AG09309 (cell line): Measurements from ENCODE around the gene COP1.

Source experiments
- DNase-seq: peaks from one replicate; pipeline ENCODE4 v3.0.0-alpha.2; 2010; ENCODE audit warnings: low read depth
- H3K4me3 ChIP-seq: 2 replicates; pipeline ENCODE4 v1.5.1; 2011; ENCODE audit warnings: mild to moderate bottlenecking, low read depth, low read length, moderate library complexity; ENCODE audit not compliant: control insufficient read depth
- TF ChIP-seq, protein P1 (sequence below): IDR thresholded peaks from 2 replicates; pipeline ENCODE4 v1.5.1; 2011; ENCODE audit warnings: mild to moderate bottlenecking, low read depth, low read length, inconsistent platforms; ENCODE audit not compliant: insufficient read depth, control insufficient read depth; ENCODE audit errors: missing control alignments

The COP1 gene

DNA sequence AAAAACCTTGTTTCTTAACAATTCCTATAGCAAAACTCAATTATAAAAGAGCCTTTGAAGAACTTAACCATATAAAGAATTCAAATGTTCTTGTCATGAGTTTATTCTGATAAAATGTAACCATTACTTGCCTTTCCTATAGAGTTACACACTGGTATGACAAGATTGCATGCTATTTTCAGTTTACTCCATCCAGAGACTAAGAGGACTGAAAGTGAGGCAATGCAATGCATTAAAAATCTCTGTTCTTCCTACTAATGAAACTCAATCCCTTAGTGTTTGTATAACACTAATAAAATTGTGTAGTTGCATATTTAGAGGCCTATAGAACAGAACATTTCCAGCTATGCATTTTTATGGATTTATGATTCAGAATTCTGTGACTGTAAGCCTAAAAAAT lies 88.1 kb downstream of the COP1 start:
- no peak for DNase-seq
- H3K4me3 ChIP-seq: no peak overlapping the region

DNA sequence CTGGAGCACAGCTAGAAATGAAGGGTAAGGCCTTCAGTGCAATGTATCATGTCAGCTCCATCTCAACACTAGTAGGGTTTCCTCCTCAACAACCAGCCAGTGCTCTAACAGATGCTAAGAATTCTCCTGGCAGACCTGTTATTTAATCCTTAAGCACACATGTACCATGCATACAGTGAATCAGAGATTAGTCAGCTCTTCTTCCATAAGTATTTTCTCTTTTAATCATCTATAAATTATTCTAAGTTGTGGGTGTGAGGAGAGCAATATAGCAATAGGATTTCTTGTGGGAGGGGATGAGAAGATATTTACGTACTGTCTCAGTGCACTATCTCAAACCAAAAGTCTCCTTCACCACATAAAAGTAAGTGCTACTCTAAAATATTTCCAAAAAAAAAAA lies 95.3 kb downstream of the COP1 start:
- DNase-seq: no peak
- no peak overlapping the region for H3K4me3 ChIP-seq
- TF ChIP-seq, protein P1, sequence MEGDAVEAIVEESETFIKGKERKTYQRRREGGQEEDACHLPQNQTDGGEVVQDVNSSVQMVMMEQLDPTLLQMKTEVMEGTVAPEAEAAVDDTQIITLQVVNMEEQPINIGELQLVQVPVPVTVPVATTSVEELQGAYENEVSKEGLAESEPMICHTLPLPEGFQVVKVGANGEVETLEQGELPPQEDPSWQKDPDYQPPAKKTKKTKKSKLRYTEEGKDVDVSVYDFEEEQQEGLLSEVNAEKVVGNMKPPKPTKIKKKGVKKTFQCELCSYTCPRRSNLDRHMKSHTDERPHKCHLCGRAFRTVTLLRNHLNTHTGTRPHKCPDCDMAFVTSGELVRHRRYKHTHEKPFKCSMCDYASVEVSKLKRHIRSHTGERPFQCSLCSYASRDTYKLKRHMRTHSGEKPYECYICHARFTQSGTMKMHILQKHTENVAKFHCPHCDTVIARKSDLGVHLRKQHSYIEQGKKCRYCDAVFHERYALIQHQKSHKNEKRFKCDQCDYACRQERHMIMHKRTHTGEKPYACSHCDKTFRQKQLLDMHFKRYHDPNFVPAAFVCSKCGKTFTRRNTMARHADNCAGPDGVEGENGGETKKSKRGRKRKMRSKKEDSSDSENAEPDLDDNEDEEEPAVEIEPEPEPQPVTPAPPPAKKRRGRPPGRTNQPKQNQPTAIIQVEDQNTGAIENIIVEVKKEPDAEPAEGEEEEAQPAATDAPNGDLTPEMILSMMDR: no peak

More for the DNA sequence above, 88.1 kb downstream of the COP1 start:
- TF ChIP-seq, protein P1: no peak

DNA sequence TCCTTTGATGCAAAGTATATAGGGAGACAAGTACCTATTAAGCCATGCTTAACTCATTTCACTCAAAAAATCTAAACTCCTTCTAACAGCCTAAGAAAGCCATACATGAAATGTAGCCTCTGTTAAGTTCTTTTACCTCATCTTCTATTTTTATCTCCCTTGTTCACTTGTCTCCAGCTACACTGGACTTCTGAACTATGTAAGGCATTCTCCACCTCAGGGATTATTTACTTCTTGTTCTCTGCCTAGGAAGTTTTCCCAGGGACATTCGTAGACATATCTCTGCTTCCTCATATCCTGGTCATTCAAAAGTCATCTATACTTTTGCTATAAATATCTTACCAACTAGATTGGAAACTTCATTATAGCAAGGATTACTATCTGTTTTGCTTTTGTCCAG lies 96.9 kb downstream of the COP1 start:
- H3K4me3 ChIP-seq: no peak overlapping the region
- DNase-seq: no peak
- TF ChIP-seq, protein P1: no peak

DNA sequence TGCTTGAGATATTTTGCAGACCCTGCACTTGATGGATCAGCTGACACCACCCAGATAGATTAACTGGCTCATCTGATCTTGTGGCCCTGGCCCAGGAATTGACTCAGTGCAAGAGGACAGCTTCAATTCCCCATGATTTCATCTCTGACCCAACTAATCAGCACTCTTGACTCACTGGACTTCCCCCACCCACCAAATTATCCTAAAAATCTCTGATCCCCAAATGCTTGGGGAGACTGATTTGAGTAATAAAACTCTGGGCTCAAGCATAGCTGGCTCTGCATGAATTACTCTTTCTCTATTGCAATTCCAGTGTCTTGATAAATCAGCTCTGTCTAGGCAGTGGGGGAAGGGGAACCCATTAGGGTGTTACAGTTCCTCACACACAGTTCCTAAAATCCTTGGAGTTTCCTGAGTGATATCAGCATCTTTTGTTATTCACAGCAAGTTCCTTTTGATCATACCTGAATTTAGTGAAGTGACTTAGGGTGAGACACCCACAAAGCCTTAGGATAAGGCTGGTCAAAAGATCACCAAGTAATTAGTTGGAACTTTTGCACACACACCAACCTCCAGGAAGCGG lies 104.2 kb downstream of the COP1 start:
- no peak overlapping the region for H3K4me3 ChIP-seq
- TF ChIP-seq, protein P1: no peak
- DNase-seq: no peak

DNA sequence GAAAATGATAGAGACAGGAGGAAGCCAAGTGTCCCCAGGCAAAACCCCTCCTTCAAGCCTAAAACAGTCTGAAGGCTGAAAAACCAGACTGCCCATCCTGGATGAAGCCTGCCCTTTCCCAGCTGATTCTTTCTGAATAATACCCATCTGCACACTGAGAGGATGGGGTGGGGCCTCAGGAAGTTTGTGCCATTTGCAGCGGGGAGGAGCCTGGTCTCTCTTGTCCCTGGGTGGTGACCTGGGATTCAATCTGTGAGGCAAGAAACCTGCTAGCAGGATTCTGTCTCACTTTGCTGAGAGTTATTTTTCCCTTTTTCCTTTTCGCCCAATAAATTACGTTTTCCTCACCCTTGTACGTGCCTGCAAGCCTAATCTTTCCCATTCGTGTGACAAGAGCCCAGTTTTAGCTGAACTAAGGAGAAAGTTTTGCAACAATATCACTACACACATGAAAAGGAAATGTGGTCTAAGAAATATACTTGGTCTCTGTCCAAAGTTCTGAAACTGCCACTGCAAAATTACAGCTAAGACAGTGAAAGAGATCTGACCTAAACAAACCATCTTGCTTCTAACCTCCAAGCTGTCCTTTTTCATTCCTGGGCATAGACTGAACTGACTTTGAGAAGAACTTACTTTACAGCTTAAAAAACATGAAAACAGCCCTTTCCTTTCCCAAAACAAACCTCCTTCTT lies 105.0 kb downstream of the COP1 start:
- DNase-seq: no peak
- TF ChIP-seq, protein P1: no peak
- H3K4me3 ChIP-seq: no peak overlapping the region

DNA sequence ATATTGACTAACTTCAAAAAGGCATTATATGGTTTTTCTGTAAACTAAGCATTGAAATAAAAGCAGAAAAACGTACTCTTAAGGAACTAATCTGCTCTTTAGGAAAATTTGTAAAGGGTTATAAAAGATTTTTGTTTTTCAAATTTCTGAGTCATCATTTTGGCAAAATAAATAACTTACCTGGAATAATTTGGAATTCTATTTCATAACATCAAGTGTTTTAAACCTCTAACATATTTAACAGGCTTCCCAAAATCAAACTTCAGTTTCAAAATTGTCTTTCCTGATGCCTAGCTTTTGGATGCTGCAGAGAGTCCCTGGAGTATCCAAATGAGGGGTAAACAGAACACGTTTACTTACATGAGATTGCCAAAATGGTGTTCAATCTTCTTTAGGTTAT lies 108.5 kb downstream of the COP1 start:
- H3K4me3 ChIP-seq: no peak overlapping the region
- TF ChIP-seq, protein P1: no peak
- no peak for DNase-seq
